Trophoblast cell (in vitro differentiated cells and primary cell): Measurements from ENCODE around the gene MAGOHB.

ENCODE experiments used
- DNase-seq, 2 donors: peaks; one replicate each; pipeline ENCODE4 v3.0.0-alpha.2; 2016
- H2AFZ ChIP-seq: 2 replicates; pipeline ENCODE4 v1.6.1; 2013; ENCODE audit warnings: low read length, moderate library complexity, mild to moderate bottlenecking; ENCODE audit not compliant: insufficient read depth, poor library complexity
- H2AK5ac ChIP-seq: 2 replicates; pipeline ENCODE4 v1.6.1; 2013; ENCODE audit warnings: mild to moderate bottlenecking, low read length
- H2BK120ac ChIP-seq: 2 replicates; pipeline ENCODE4 v1.6.1; 2013; ENCODE audit warnings: low read length, mild to moderate bottlenecking, moderate library complexity; ENCODE audit not compliant: insufficient read depth, poor library complexity
- H2BK12ac ChIP-seq: 2 replicates; pipeline ENCODE4 v1.6.1; 2013; ENCODE audit warnings: mild to moderate bottlenecking, low read length, moderate library complexity
- H2BK5ac ChIP-seq: 2 replicates; pipeline ENCODE4 v1.6.1; 2013; ENCODE audit warnings: low read length, low read depth, moderate library complexity, mild to moderate bottlenecking; ENCODE audit not compliant: poor library complexity
- H3K14ac ChIP-seq: 2 replicates; pipeline ENCODE4 v1.6.1; 2013; ENCODE audit warnings: mild to moderate bottlenecking, low read length
- H3K18ac ChIP-seq: 2 replicates; pipeline ENCODE4 v1.6.1; 2013; ENCODE audit warnings: mild to moderate bottlenecking, low read length
- H3K23ac ChIP-seq: 2 replicates; pipeline ENCODE4 v1.6.1; 2013; ENCODE audit warnings: low read length
- H3K27ac ChIP-seq: 2 replicates; pipeline ENCODE4 v1.5.1; 2013; ENCODE audit warnings: low read depth, mild to moderate bottlenecking, inconsistent platforms, low read length, moderate library complexity
- H3K27me3 ChIP-seq: 2 replicates; pipeline ENCODE4 v1.6.1; 2013; ENCODE audit warnings: inconsistent platforms, mild to moderate bottlenecking, low read length, moderate library complexity; ENCODE audit not compliant: insufficient read depth
- H3K36me3 ChIP-seq, 2 experiments: 1 replicate in 1 of 2; 2 replicates in 1 of 2; pipeline ENCODE4 v1.6.1; 2013; ENCODE audit warnings: low read length in 2 of 2, mild to moderate bottlenecking in 2 of 2, moderate library complexity in 1 of 2; ENCODE audit not compliant: insufficient read depth in 2 of 2, control insufficient read depth in 1 of 2
- H3K4ac ChIP-seq: 2 replicates; pipeline ENCODE4 v1.6.1; 2013; ENCODE audit warnings: low read depth, mild to moderate bottlenecking, low read length, moderate library complexity
- H3K4me1 ChIP-seq, 2 experiments: 1 replicate in 1 of 2; 2 replicates in 1 of 2; pipeline ENCODE4 v1.6.1; 2013; ENCODE audit warnings: low read length in 2 of 2, mild to moderate bottlenecking in 2 of 2, moderate library complexity in 1 of 2; ENCODE audit not compliant: insufficient read depth in 2 of 2, control insufficient read depth in 1 of 2
- H3K4me2 ChIP-seq: 2 replicates; pipeline ENCODE4 v1.6.1; 2013; ENCODE audit warnings: inconsistent platforms, mild to moderate bottlenecking, low read length, moderate library complexity
- H3K4me3 ChIP-seq: 2 replicates; pipeline ENCODE4 v1.5.1; 2013; ENCODE audit warnings: mild to moderate bottlenecking, low read depth, low read length, inconsistent platforms
- H3K79me1 ChIP-seq: one replicate; pipeline ENCODE4 v1.6.1; 2013; ENCODE audit warnings: low read length
- H3K79me2 ChIP-seq: 2 replicates; pipeline ENCODE4 v1.6.1; 2013; ENCODE audit warnings: low read length, mild to moderate bottlenecking; ENCODE audit not compliant: control insufficient read depth, insufficient read depth, poor library complexity
- H3K9ac ChIP-seq: 2 replicates; pipeline ENCODE4 v1.6.1; 2013; ENCODE audit warnings: mild to moderate bottlenecking, low read length
- H3K9me3 ChIP-seq: 2 replicates; pipeline ENCODE4 v1.6.1; 2013; ENCODE audit warnings: low read depth, mild to moderate bottlenecking, control low read depth, inconsistent platforms, low read length; ENCODE audit not compliant: insufficient read depth
- H4K12ac ChIP-seq: 2 replicates; pipeline ENCODE4 v1.6.1; 2013; ENCODE audit warnings: low read depth, mild to moderate bottlenecking, low read length, moderate library complexity
- H4K8ac ChIP-seq: 2 replicates; pipeline ENCODE4 v1.6.1; 2013; ENCODE audit warnings: low read depth, mild to moderate bottlenecking, low read length, moderate library complexity
- H4K91ac ChIP-seq: one replicate; pipeline ENCODE4 v1.6.1; 2013; ENCODE audit warnings: low read depth, mild to moderate bottlenecking, low read length, moderate library complexity
- WGBS: extraction: QIAGEN DNeasy Blood & Tissue Kit; methylation state at CpG from one replicate; pipeline ENCODE4 v1.1.7; 2013; ENCODE audit warnings: missing lambda C conversion rate; ENCODE audit not compliant: insufficient read length, insufficient coverage; ENCODE audit errors: extremely low coverage; 5-methylcytosine and 5-hydroxymethylcytosine counted together

MAGOHB gene

DNA sequence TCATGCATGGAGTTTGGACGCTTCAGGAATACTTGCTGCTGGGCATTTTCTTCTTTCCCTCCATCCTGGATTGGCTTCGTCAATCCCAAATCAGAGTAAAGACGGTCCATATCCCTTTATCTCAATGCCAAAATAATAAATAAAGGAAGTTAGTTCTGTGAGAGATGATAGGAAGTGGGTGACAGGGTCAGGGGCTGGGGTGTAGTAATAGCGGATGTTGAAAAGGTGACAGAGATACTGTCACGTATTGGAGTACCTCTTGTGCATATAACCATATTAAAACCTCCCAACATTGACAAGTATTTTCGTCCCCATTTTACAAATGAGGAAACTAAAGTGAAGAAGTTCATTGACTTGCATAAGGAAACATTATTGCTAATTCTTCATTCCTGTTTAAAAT is 12.4 kb downstream of the MAGOHB start:
- H3K79me1 ChIP-seq, result no peaks in the 10 kb centered on the region
- no peak overlapping the region for H3K27ac ChIP-seq
- H3K4me1 ChIP-seq, result no peaks in the 10 kb centered on the region
- H2BK120ac ChIP-seq, result no peak overlapping the region
- no CpG with 5 or more reads among the region's 6 CpGs for WGBS
- H3K23ac ChIP-seq, result no peak overlapping the region
- H2BK5ac ChIP-seq, result no peak overlapping the region
- H4K12ac ChIP-seq, result no peak overlapping the region
- H3K9ac ChIP-seq, result no peak overlapping the region
- no peaks in the 10 kb centered on the region for H3K9me3 ChIP-seq
- peaks cover 0 to 4% of the 10 kb centered on the region in 2 experiments for H3K36me3 ChIP-seq
- no peak overlapping the region for H3K18ac ChIP-seq
- no peak overlapping the region for H2AFZ ChIP-seq
- no peak overlapping the region for H3K4me2 ChIP-seq
- no peak overlapping the region for H3K4me3 ChIP-seq
- H3K79me2 ChIP-seq, result no peaks in the 10 kb centered on the region
- H3K4ac ChIP-seq, result no peak overlapping the region
- no peaks in the 10 kb centered on the region for H3K27me3 ChIP-seq
- H2AK5ac ChIP-seq, result no peak overlapping the region
- no peak overlapping the region for H4K91ac ChIP-seq
- no peak overlapping the region for H4K8ac ChIP-seq
- no peak overlapping the region for H2BK12ac ChIP-seq
- H3K14ac ChIP-seq, result no peak overlapping the region
- no peak for DNase-seq

DNA sequence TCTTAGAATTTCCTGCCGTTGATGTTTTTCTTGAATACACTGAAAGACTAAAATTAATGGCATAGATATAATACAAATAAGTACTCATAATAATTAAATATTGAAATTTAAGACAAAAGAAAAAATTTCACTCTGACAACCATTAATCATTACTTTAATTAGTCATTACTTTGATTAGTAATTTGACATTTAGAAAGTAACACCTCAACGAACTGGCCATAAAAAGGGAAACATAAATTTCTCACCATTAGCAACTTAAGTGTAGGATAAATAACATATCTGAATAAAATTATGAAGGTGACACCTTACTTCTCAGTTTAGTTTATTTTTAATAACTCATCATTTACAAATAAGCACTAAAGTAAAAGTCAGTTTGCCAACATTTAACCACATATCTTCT is 17.5 kb downstream of the MAGOHB start:
- Histone ChIP-seq H3K36me3 (peaks cover 0 to 6% of the 10 kb centered on the region in 2 experiments), H2AK5ac (no peak overlapping the region), H3K79me2 (no peaks in the 10 kb centered on the region), H2BK5ac (no peak overlapping the region), H3K9me3 (no peaks in the 10 kb centered on the region), H3K18ac (no peak overlapping the region), H4K91ac (no peak overlapping the region), H2BK120ac (no peak overlapping the region), H3K9ac (no peak overlapping the region), H2BK12ac (no peak overlapping the region), H3K27me3 (no peaks in the 10 kb centered on the region), H3K23ac (no peak overlapping the region), H4K12ac (no peak overlapping the region), H3K27ac (no peak overlapping the region), H2AFZ (no peak overlapping the region), H3K4me3 (no peak overlapping the region), H3K4ac (no peak overlapping the region), H3K79me1 (no peaks in the 10 kb centered on the region), H3K4me1 (no peaks in the 10 kb centered on the region), H4K8ac (no peak overlapping the region), H3K14ac (no peak overlapping the region), H3K4me2 (no peak overlapping the region)
- no CpG with 5 or more reads among the region's 2 CpGs for WGBS
- DNase-seq, result no peak

DNA sequence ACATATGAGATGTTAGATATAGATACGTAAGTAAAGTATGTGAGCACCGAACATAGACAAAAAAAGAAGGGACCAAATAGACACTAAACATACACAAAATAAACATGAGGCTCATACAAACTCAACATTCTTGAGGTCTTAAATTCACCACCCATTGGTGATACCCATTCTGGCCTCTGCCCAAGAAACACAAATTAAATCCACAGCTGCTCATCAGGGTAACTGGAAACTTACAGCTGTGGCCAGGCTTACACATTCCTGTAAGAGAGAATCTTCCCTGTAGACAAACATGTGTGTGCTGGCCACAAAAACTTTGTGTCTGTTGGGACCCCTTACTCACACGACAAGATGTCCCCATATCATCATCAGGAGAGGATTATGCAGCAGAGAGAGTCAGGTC is 22.4 kb downstream of the MAGOHB start:
- no peak overlapping the region for H4K91ac ChIP-seq
- no peak for DNase-seq
- no peak overlapping the region for H3K18ac ChIP-seq
- H3K14ac ChIP-seq, result no peak overlapping the region
- no peak overlapping the region for H2AK5ac ChIP-seq
- H4K12ac ChIP-seq, result no peak overlapping the region
- H3K79me2 ChIP-seq, result no peaks in the 10 kb centered on the region
- H3K9me3 ChIP-seq, result no peaks in the 10 kb centered on the region
- no peak overlapping the region for H3K27ac ChIP-seq
- H3K4me1 ChIP-seq, result no peaks in the 10 kb centered on the region
- no peak overlapping the region for H4K8ac ChIP-seq
- H2AFZ ChIP-seq, result no peak overlapping the region
- H3K9ac ChIP-seq, result no peak overlapping the region
- H2BK12ac ChIP-seq, result no peak overlapping the region
- H3K27me3 ChIP-seq, result no peaks in the 10 kb centered on the region
- no peak overlapping the region for H2BK120ac ChIP-seq
- no peak overlapping the region for H2BK5ac ChIP-seq
- H3K4ac ChIP-seq, result no peak overlapping the region
- H3K79me1 ChIP-seq, result no peaks in the 10 kb centered on the region
- peaks cover 0 to 3% of the 10 kb centered on the region in 2 experiments for H3K36me3 ChIP-seq
- WGBS, result no CpG with 5 or more reads among the region's 3 CpGs
- no peak overlapping the region for H3K4me3 ChIP-seq
- no peak overlapping the region for H3K23ac ChIP-seq
- no peak overlapping the region for H3K4me2 ChIP-seq

DNA sequence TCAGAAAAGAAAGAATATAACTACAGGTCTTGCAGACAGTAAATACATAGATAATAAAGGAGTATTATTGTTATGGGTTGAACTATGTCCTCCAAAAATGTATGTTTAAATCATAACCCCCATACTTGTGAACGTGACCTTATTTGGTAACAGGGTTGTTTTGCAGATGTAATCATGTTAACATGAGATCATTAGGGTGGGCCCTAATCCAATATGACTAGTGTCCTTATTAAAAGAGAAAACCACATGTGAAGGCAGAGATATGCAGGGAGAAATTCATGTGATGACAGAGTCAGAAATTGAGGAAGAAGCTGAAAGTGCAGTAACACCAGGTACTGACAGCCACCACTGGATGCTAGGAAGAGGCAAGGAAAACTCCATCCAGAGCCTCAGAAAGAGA is 29.0 kb downstream of the MAGOHB start:
- H3K9me3 ChIP-seq, result no peaks in the 10 kb centered on the region
- no peak overlapping the region for H2BK120ac ChIP-seq
- no peak overlapping the region for H3K4me3 ChIP-seq
- no peak overlapping the region for H3K23ac ChIP-seq
- no peak overlapping the region for H2AK5ac ChIP-seq
- WGBS, result no CpG with 5 or more reads among the region's 1 CpG
- H3K79me1 ChIP-seq, result no peaks in the 10 kb centered on the region
- H3K36me3 ChIP-seq, result peaks cover 4 to 5% of the 10 kb centered on the region in 2 experiments
- H3K79me2 ChIP-seq, result no peaks in the 10 kb centered on the region
- no peak overlapping the region for H3K14ac ChIP-seq
- no peak overlapping the region for H2AFZ ChIP-seq
- H3K4ac ChIP-seq, result no peak overlapping the region
- H2BK5ac ChIP-seq, result no peak overlapping the region
- H3K4me1 ChIP-seq, result no peaks in the 10 kb centered on the region
- no peak overlapping the region for H3K9ac ChIP-seq
- no peak for DNase-seq
- no peak overlapping the region for H3K27ac ChIP-seq
- H3K4me2 ChIP-seq, result no peak overlapping the region
- H3K18ac ChIP-seq, result no peak overlapping the region
- no peak overlapping the region for H2BK12ac ChIP-seq
- H4K12ac ChIP-seq, result no peak overlapping the region
- no peak overlapping the region for H4K91ac ChIP-seq
- no peak overlapping the region for H4K8ac ChIP-seq
- H3K27me3 ChIP-seq, result no peaks in the 10 kb centered on the region
